Natural killer cell (primary cell): ENCODE results near the gene ZNF526. TPM values are rescaled to one million over a fixed set of nuclear protein-coding genes. Genes with fewer than 3 reads are reported as not detected.

Experiments used
- ATAC-seq, 3 donors: fragments of 150-1000 bp in 2 of 3; fragments of 200-7000 bp in 1 of 3; cut with Tn5 transposase; 1 replicate in 1 of 3; 2 replicates in 2 of 3; pipeline ENCODE4 v1.10.0; 2021; ENCODE audit warnings: mild to moderate bottlenecking in 2 of 3, moderate library complexity in 2 of 3
- DNase-seq, 2 donors: peaks; one replicate each; pipeline versions ENCODE4 v3.0.0 to v3.0.0-alpha.2; 2013 to 2021; ENCODE audit warnings: mixed read lengths in 1 of 2
- H3K27ac ChIP-seq: one replicate; pipeline ENCODE4 v1.5.1; 2013; ENCODE audit warnings: mild to moderate bottlenecking, low read length
- H3K27me3 ChIP-seq: one replicate; pipeline ENCODE4 v1.6.1; 2013; ENCODE audit warnings: low read length; ENCODE audit not compliant: control insufficient read depth, insufficient read depth
- H3K36me3 ChIP-seq: one replicate; pipeline ENCODE4 v1.6.1; 2013; ENCODE audit warnings: low read length; ENCODE audit not compliant: control insufficient read depth, insufficient read depth
- H3K4me1 ChIP-seq: one replicate; pipeline ENCODE4 v1.6.1; 2013; ENCODE audit warnings: low read length; ENCODE audit not compliant: control insufficient read depth, insufficient read depth
- H3K4me3 ChIP-seq: one replicate; pipeline ENCODE4 v1.5.1; 2013; ENCODE audit warnings: low read length
- H3K9me3 ChIP-seq: one replicate; pipeline ENCODE4 v1.6.1; 2013; ENCODE audit warnings: low read length; ENCODE audit not compliant: control insufficient read depth, insufficient read depth
- H3K27ac Mint-ChIP-seq, 2 donors: one replicate each; pipeline ENCODE4 v1.8.0; 2022; ENCODE audit warnings: mild to moderate bottlenecking in 2 of 2, mixed read lengths in 2 of 2, moderate library complexity in 1 of 2
- H3K27me3 Mint-ChIP-seq, 2 donors: one replicate each; pipeline ENCODE4 v1.8.0; 2022; ENCODE audit warnings: low read depth in 2 of 2, mixed read lengths in 2 of 2
- H3K36me3 Mint-ChIP-seq: one replicate; pipeline ENCODE4 v1.8.0; 2022; ENCODE audit warnings: mixed read lengths
- H3K4me1 Mint-ChIP-seq, 2 donors: one replicate each; pipeline ENCODE4 v1.8.0; 2022; ENCODE audit warnings: mixed read lengths in 2 of 2
- H3K4me3 Mint-ChIP-seq: one replicate; pipeline ENCODE4 v1.8.0; 2022; ENCODE audit warnings: mild to moderate bottlenecking, moderate library complexity, mixed read lengths
- H3K9me3 Mint-ChIP-seq, 2 donors: one replicate each; pipeline ENCODE4 v1.8.0; 2022; ENCODE audit warnings: mixed read lengths in 2 of 2
- WGBS: methylation state at CpG from one replicate; pipeline ENCODE4 v1.1.7; 2013; ENCODE audit warnings: missing lambda C conversion rate; ENCODE audit not compliant: insufficient coverage; 5-methylcytosine and 5-hydroxymethylcytosine counted together
- intact Hi-C: fragments of 100-400 bp; cut with micrococcal nuclease; formaldehyde crosslinking; loops from one replicate; pipeline ENCODE4 v1.14.2; 2022
- total RNA-seq, 4 donors: library from RNA; stranded (reverse); fragments of 120-200 nt in 1 of 4; gene quantifications; one replicate each; pipeline versions ENCODE4 v1.2.3 to v1.2.4, GENCODE V29; 2013 to 2022
- TF ChIP-seq, protein P1 (sequence below): fragments of 200-600 bp; IDR thresholded peaks from one replicate; pipeline ENCODE4 v1.8.0; 2022; ENCODE audit warnings: antibody characterized with exemption

Gene ZNF526
- total RNA-seq, 3 donors from 2014 or later (not counting 1 experiment from before 2014, with no cell fraction given): 8.8 to 10.6 (median 10.2) TPM

DNA sequence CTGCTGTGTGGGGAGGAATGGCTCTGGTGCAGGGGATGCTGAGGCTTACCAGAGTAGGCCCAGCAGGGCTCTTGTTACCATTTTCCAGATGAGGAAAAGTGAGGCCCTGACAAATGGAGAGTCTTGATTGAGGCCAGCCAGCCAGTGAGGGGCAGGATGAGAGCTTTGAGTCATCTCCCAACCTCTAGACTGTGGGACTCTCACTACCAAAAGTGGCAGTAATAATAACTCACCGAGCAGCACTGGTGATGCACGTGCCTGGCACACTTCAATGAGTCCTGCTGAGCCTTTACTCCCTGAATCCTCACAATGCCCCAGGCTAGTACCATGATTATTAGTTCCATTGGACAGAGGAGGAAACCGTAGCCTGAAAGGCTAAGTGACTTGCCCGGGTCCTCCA, 56.7 kb downstream of the ZNF526 start:
- no peak overlapping the region for H3K27ac Mint-ChIP-seq

More for the DNA sequence above, 56.7 kb downstream of the ZNF526 start:
- Mint-ChIP-seq H3K4me3 (no peak overlapping the region), H3K9me3 (no peaks in the 10 kb centered on the region), H3K36me3 (no peaks in the 10 kb centered on the region), H3K27me3 (no peaks in the 10 kb centered on the region), H3K4me1 (peaks cover 34 to 37% of the 10 kb centered on the region in 2 donors)
- peaks cover 50% of the 10 kb centered on the region for H3K4me1 ChIP-seq
- ATAC-seq: no peak
- no peak for DNase-seq
- 78% methylated on average over 4 of the region's 4 CpGs for WGBS
- H3K9me3 ChIP-seq: no peaks in the 10 kb centered on the region
- H3K27me3 ChIP-seq: no peaks in the 10 kb centered on the region
- peaks cover 32% of the 10 kb centered on the region for H3K36me3 ChIP-seq
- TF ChIP-seq, protein P1, sequence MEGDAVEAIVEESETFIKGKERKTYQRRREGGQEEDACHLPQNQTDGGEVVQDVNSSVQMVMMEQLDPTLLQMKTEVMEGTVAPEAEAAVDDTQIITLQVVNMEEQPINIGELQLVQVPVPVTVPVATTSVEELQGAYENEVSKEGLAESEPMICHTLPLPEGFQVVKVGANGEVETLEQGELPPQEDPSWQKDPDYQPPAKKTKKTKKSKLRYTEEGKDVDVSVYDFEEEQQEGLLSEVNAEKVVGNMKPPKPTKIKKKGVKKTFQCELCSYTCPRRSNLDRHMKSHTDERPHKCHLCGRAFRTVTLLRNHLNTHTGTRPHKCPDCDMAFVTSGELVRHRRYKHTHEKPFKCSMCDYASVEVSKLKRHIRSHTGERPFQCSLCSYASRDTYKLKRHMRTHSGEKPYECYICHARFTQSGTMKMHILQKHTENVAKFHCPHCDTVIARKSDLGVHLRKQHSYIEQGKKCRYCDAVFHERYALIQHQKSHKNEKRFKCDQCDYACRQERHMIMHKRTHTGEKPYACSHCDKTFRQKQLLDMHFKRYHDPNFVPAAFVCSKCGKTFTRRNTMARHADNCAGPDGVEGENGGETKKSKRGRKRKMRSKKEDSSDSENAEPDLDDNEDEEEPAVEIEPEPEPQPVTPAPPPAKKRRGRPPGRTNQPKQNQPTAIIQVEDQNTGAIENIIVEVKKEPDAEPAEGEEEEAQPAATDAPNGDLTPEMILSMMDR: no peak
- intact Hi-C loops: no loop called here
- H3K27ac ChIP-seq: no peak overlapping the region
- no peak overlapping the region for H3K4me3 ChIP-seq

Other genes starting within 250 kb of the ZNF526 start
- gene ATP1A3, start 226.1 kb upstream of the ZNF526 start, total RNA-seq: 10 to 100 TPM; 13.5 to 18.2 (median 14.0) TPM
- gene GRIK5, start 150.1 kb upstream of the ZNF526 start, total RNA-seq: 1 to 10 TPM in 1 of 3 donors, under 1 TPM in 1, not detected in 1; 0.31 to 2.1 TPM
- gene ZNF574, start 144.1 kb upstream of the ZNF526 start, total RNA-seq: 10 to 100 TPM; 21.6 to 23.7 (median 23.1) TPM
- 10 to 100 TPM; 27.3 to 40.8 (median 29.3) TPM for gene POU2F2, start 87.9 kb upstream of the ZNF526 start, total RNA-seq
- gene DEDD2, start 2.6 kb upstream of the ZNF526 start, total RNA-seq: 100 to 1,000 TPM in 1 of 3 donors, 10 to 100 TPM in 2; 83.2 to 110 (median 83.7) TPM
- gene GSK3A, start 22.3 kb downstream of the ZNF526 start, total RNA-seq: 10 to 100 TPM; 42.5 to 52.1 (median 44.1) TPM
- 100 to 1,000 TPM in 1 of 3 donors, 10 to 100 TPM in 2; 58.3 to 115 (median 75.6) TPM for gene ERF, start 34.8 kb downstream of the ZNF526 start, total RNA-seq
- 100 to 1,000 TPM in 2 of 3 donors, 10 to 100 TPM in 1; 95.4 to 121 (median 108) TPM for gene CIC, start 48.9 kb downstream of the ZNF526 start, total RNA-seq
- gene PRR19, start 81.8 kb downstream of the ZNF526 start, total RNA-seq: not detected
- 1 to 10 TPM; 6.1 to 8.9 (median 7.9) TPM for gene PAFAH1B3, start 82.3 kb downstream of the ZNF526 start, total RNA-seq
- gene TMEM145, start 93.0 kb downstream of the ZNF526 start, total RNA-seq: not detected
- 10 to 100 TPM in 2 of 3 donors, 1 to 10 TPM in 1; 8.1 to 11.3 (median 10.5) TPM for gene MEGF8, start 105.3 kb downstream of the ZNF526 start, total RNA-seq
- 1 to 10 TPM in 1 of 3 donors, not detected in 2; 1.3 TPM for gene CNFN, start 170.0 kb downstream of the ZNF526 start, total RNA-seq
- 10 to 100 TPM in 2 of 3 donors, 1 to 10 TPM in 1; 5.3 to 13.3 (median 11.7) TPM for gene LIPE, start 207.1 kb downstream of the ZNF526 start, total RNA-seq
- gene CXCL17, start 222.6 kb downstream of the ZNF526 start, total RNA-seq: not detected